H1 (cell line): ENCODE results near the gene NSF. TPM values are rescaled to one million over a fixed set of nuclear protein-coding genes. Genes with fewer than 3 reads are reported as not detected.
A peak's percentile ranks its signal among the peaks of the same experiment; 100 is the strongest.

Experiments used
- CTCF ChIA-PET: fragments of 300-600 bp; sonication (Branson Sonifier 250); formaldehyde crosslinking; loops from one replicate; lab custom pipeline; 2021; ENCODE audit not compliant: partially characterized antibody; lab: Charles Lee
- POLR2A ChIA-PET: fragments of 300-600 bp; sonication (Branson Sonifier 250); formaldehyde crosslinking; loops from one replicate; lab custom pipeline; 2021; ENCODE audit warnings: inconsistent platforms; ENCODE audit not compliant: partially characterized antibody; lab: Charles Lee
- DNase-seq, 2 experiments: peaks; one replicate each; pipeline versions ENCODE4 v3.0.0 to v3.0.0-alpha.2; 2010 to 2022; ENCODE audit warnings: low spot score in 2 of 2, low read depth in 1 of 2, mixed read lengths in 1 of 2
- FAIRE-seq: peaks from 2 replicates; lab custom pipeline; 2011; peaks lifted over from hg19 to GRCh38; lab: Jason Lieb, UNC
- H2AFZ ChIP-seq: 2 replicates; pipeline ENCODE4 v1.8.1; 2012; ENCODE audit warnings: low read length, inconsistent platforms
- H2AK5ac ChIP-seq: 2 replicates; pipeline ENCODE4 v1.6.1; 2013; ENCODE audit warnings: low read depth, low read length
- H2BK120ac ChIP-seq: replicated peaks from 2 replicates; pipeline ENCODE3; 2013; ENCODE audit warnings: low read depth, low read length, inconsistent platforms
- H2BK12ac ChIP-seq: 2 replicates; pipeline ENCODE4 v1.6.1; 2013; ENCODE audit warnings: low read depth, low read length
- H2BK15ac ChIP-seq: 2 replicates; pipeline ENCODE4 v1.6.1; 2013; ENCODE audit warnings: low read length
- H2BK20ac ChIP-seq: 2 replicates; pipeline ENCODE4 v1.6.1; 2013; ENCODE audit warnings: low read length
- H2BK5ac ChIP-seq: 2 replicates; pipeline ENCODE4 v1.6.1; 2013; ENCODE audit warnings: low read depth, low read length
- H3K14ac ChIP-seq: 2 replicates; pipeline ENCODE4 v1.6.1; 2013; ENCODE audit warnings: inconsistent platforms; ENCODE audit not compliant: insufficient read length
- H3K18ac ChIP-seq: 2 replicates; pipeline ENCODE4 v1.6.1; 2013; ENCODE audit warnings: low read length; ENCODE audit errors: extremely low read depth
- H3K23ac ChIP-seq: 2 replicates; pipeline ENCODE4 v1.6.1; 2013; ENCODE audit warnings: inconsistent platforms; ENCODE audit not compliant: insufficient read length
- H3K23me2 ChIP-seq: 2 replicates; pipeline ENCODE4 v1.6.1; 2013; ENCODE audit warnings: low read depth, low read length
- H3K27ac ChIP-seq: 2 replicates; pipeline ENCODE4 v1.6.1; 2011; ENCODE audit warnings: low read depth, low read length, inconsistent platforms
- H3K27me3 ChIP-seq, 4 experiments: replicated peaks in 1 of 4; 1 replicate in 1 of 4; 2 replicates in 3 of 4; pipeline versions ENCODE4 v1.6.1 to v1.8.1; 2011 to 2013; ENCODE audit warnings: low read length in 3 of 4, mild to moderate bottlenecking in 3 of 4, inconsistent platforms in 2 of 4, mixed read lengths in 2 of 4, moderate library complexity in 1 of 4; ENCODE audit not compliant: control insufficient read depth in 3 of 4, insufficient read depth in 3 of 4; ENCODE audit errors: extremely low read depth in 1 of 4
- H3K36me3 ChIP-seq, 4 experiments: 2 replicates each; pipeline versions ENCODE4 v1.6.1 to v1.8.1; 2011 to 2013; ENCODE audit warnings: mild to moderate bottlenecking in 4 of 4, low read length in 3 of 4, moderate library complexity in 2 of 4, control low read depth in 1 of 4, inconsistent platforms in 1 of 4; ENCODE audit not compliant: insufficient read depth in 4 of 4, control insufficient read depth in 2 of 4
- H3K4ac ChIP-seq: replicated peaks from 2 replicates; pipeline ENCODE3; 2013; ENCODE audit warnings: low read length, low read depth, mixed read lengths, inconsistent platforms; ENCODE audit not compliant: insufficient read length
- H3K4me1 ChIP-seq, 4 experiments: replicated peaks in 1 of 4; 1 replicate in 1 of 4; 2 replicates in 3 of 4; pipeline versions ENCODE4 v1.6.1 to v1.8.1; 2011 to 2013; ENCODE audit warnings: low read length in 3 of 4, inconsistent platforms in 2 of 4, mixed read lengths in 1 of 4; ENCODE audit not compliant: insufficient read depth in 4 of 4, control insufficient read depth in 3 of 4
- H3K4me2 ChIP-seq, 2 experiments: 2 replicates each; pipeline versions ENCODE4 v1.6.1 to v1.8.1; 2011 to 2013; ENCODE audit warnings: low read depth in 2 of 2, low read length in 2 of 2, control low read depth in 1 of 2, inconsistent platforms in 1 of 2, mild to moderate bottlenecking in 1 of 2; ENCODE audit not compliant: insufficient read depth in 1 of 2
- H3K4me3 ChIP-seq, 4 experiments: fragments of 200-600, 300-600 bp in 1 of 4; sonication (generic), shearing (Covaris generic), sonication (Bioruptor Twin) in 1 of 4; 2 replicates each; pipeline versions ENCODE4 v1.5.1 to v1.8.1; 2011 to 2016; ENCODE audit warnings: low read length in 4 of 4, low read depth in 3 of 4, control low read depth in 2 of 4, inconsistent platforms in 2 of 4, mild to moderate bottlenecking in 2 of 4, mixed read lengths in 1 of 4, moderate library complexity in 1 of 4; ENCODE audit not compliant: insufficient read depth in 2 of 4; ENCODE audit errors: extremely low read depth in 1 of 4
- H3K56ac ChIP-seq: replicated peaks from 2 replicates; pipeline ENCODE3; 2013; ENCODE audit warnings: low read depth, mild to moderate bottlenecking, mixed read lengths, low read length, inconsistent platforms; ENCODE audit not compliant: insufficient read length
- H3K79me1 ChIP-seq: 2 replicates; pipeline ENCODE4 v1.6.1; 2013; ENCODE audit warnings: low read depth, low read length, control low read depth
- H3K79me2 ChIP-seq, 2 experiments: 2 replicates each; pipeline versions ENCODE4 v1.6.1 to v1.8.1; 2012 to 2013; ENCODE audit warnings: low read length in 2 of 2, mild to moderate bottlenecking in 2 of 2, inconsistent platforms in 1 of 2; ENCODE audit not compliant: insufficient read depth in 2 of 2, control insufficient read depth in 1 of 2
- H3K9ac ChIP-seq, 4 experiments: replicated peaks in 1 of 4; 1 replicate in 1 of 4; 2 replicates in 3 of 4; pipeline versions ENCODE4 v1.6.1 to v1.8.1; 2011 to 2013; ENCODE audit warnings: low read depth in 3 of 4, low read length in 3 of 4, control low read depth in 2 of 4, mild to moderate bottlenecking in 2 of 4, moderate library complexity in 2 of 4, inconsistent platforms in 1 of 4; ENCODE audit errors: extremely low read depth in 1 of 4
- H3K9me3 ChIP-seq, 2 experiments: 2 replicates each; pipeline versions ENCODE4 v1.6.1 to v1.8.1; 2012 to 2013; ENCODE audit warnings: mild to moderate bottlenecking in 2 of 2, moderate library complexity in 2 of 2, control low read depth in 1 of 2, inconsistent platforms in 1 of 2, low read depth in 1 of 2, low read length in 1 of 2, mixed read lengths in 1 of 2; ENCODE audit not compliant: insufficient read depth in 2 of 2
- H4K20me1 ChIP-seq, 2 experiments: replicated peaks in 1 of 2; 2 replicates each; pipeline versions ENCODE3 to v1.8.1; 2011 to 2013; ENCODE audit warnings: inconsistent platforms in 2 of 2, low read length in 2 of 2, mild to moderate bottlenecking in 1 of 2; ENCODE audit not compliant: insufficient read depth in 2 of 2, control insufficient read depth in 1 of 2
- H4K5ac ChIP-seq: 2 replicates; pipeline ENCODE4 v1.6.1; 2013; ENCODE audit warnings: low read length, low read depth, mixed read lengths, inconsistent platforms; ENCODE audit not compliant: insufficient read length
- H4K8ac ChIP-seq: 2 replicates; pipeline ENCODE4 v1.8.0; 2013; ENCODE audit warnings: mild to moderate bottlenecking, moderate library complexity, low read length, inconsistent platforms; ENCODE audit not compliant: insufficient read depth; ENCODE audit errors: extremely low read depth
- H4K91ac ChIP-seq: replicated peaks from 2 replicates; pipeline ENCODE3; 2013; ENCODE audit warnings: low read length, mixed read lengths, inconsistent platforms; ENCODE audit not compliant: insufficient read length
- BRCA1 ChIP-seq: IDR thresholded peaks from 2 replicates; pipeline ENCODE4 v1.6.1; 2012; ENCODE audit warnings: low read depth, low read length, improper control_type of control experiment
- CREB1 ChIP-seq: IDR thresholded peaks from 2 replicates; pipeline ENCODE4 v1.6.1; 2012; ENCODE audit warnings: inconsistent platforms
- EP300 ChIP-seq, 2 experiments: IDR thresholded peaks; 1 replicate in 1 of 2; 2 replicates in 1 of 2; pipeline ENCODE4 v1.6.1; 2011 to 2012; ENCODE audit warnings: low read depth in 2 of 2, low read length in 2 of 2, mild to moderate bottlenecking in 2 of 2, borderline replicate concordance in 1 of 2, inconsistent platforms in 1 of 2, moderate library complexity in 1 of 2
- JUN ChIP-seq: IDR thresholded peaks from 2 replicates; pipeline ENCODE4 v1.6.1; 2011; ENCODE audit warnings: low read depth, mild to moderate bottlenecking, improper control_type of control experiment, low read length
- KDM1A ChIP-seq: fragments of 200-600, 300-600 bp; sonication (generic); IDR thresholded peaks from 2 replicates; pipeline ENCODE4 v1.7.1; 2016; ENCODE audit warnings: mild to moderate bottlenecking, low read length, borderline replicate concordance
- KDM4A ChIP-seq: IDR thresholded peaks from one replicate; pipeline ENCODE4 v1.7.1; 2012; ENCODE audit warnings: low read depth, mild to moderate bottlenecking, moderate library complexity, low read length, inconsistent platforms; ENCODE audit not compliant: severe bottlenecking
- SAP30 ChIP-seq: fragments of 300-600 bp; sonication (generic); IDR thresholded peaks from 2 replicates; pipeline ENCODE4 v1.7.1; 2012; ENCODE audit warnings: low read length, moderate library complexity, mild to moderate bottlenecking, inconsistent platforms; ENCODE audit not compliant: insufficient read depth, insufficient replicate concordance
- SIN3A ChIP-seq, 2 experiments: IDR thresholded peaks in 1 of 2; conservative IDR thresholded peaks in 1 of 2; 2 replicates each; pipeline ENCODE4 v1.6.1; 2011 to 2012; ENCODE audit warnings: low read length in 2 of 2, improper control_type of control experiment in 1 of 2, low read depth in 1 of 2, mild to moderate bottlenecking in 1 of 2
- TAF7 ChIP-seq: optimal IDR thresholded peaks from 2 replicates; pipeline ENCODE3; 2011; ENCODE audit warnings: low read depth, mild to moderate bottlenecking, inconsistent platforms, low read length, moderate library complexity, borderline replicate concordance
- WGBS, 2 experiments: shearing (Covaris generic) in 1 of 2; methylation state at CpG; one replicate each; pipeline versions ENCODE4 v1.1.6 to v1.1.7; 2013 to 2015; ENCODE audit warnings: low lambda C conversion rate in 2 of 2, mixed read lengths in 2 of 2, inconsistent platforms in 1 of 2, low coverage in 1 of 2, missing lambda C conversion rate in 1 of 2; ENCODE audit not compliant: insufficient replicate concordance in 2 of 2, insufficient coverage in 1 of 2, insufficient read length in 1 of 2; ENCODE audit errors: extremely low coverage in 1 of 2, missing lambda C conversion rate in 1 of 2; 5-methylcytosine and 5-hydroxymethylcytosine counted together
- polyA plus RNA-seq, 7 experiments: library from polyadenylated mRNA; depleted of rRNA in 3 of 7; stranded (reverse) in 5 of 7; unstranded in 2 of 7; fragments of >200 nt in 5 of 7; fragments of 200-250 nt in 2 of 7; gene quantifications; 1 replicate in 5 of 7; 2 replicates in 1 of 7; 4 replicates in 1 of 7; pipeline versions ENCODE4 v1.2.1 to v1.2.3, GENCODE V29; 2011 to 2013; ENCODE audit warnings: missing spikeins in 2 of 7, mixed read lengths in 2 of 7
- total RNA-seq: library from RNA; stranded (reverse); fragmentation: NEBNext Ultra II Directional; extraction: Animal tissue kit (Norgen Biotek cat#: 25700); gene quantifications from 2 replicates; pipeline ENCODE4 v1.2.1, GENCODE V29; 2021

NSF gene
- total and polyA plus RNA-seq, 2 of the 8 experiments (the other 6 are each of a cell fraction or from before 2014, with no cell fraction given), result 13.0 to 27.7 TPM

DNA sequence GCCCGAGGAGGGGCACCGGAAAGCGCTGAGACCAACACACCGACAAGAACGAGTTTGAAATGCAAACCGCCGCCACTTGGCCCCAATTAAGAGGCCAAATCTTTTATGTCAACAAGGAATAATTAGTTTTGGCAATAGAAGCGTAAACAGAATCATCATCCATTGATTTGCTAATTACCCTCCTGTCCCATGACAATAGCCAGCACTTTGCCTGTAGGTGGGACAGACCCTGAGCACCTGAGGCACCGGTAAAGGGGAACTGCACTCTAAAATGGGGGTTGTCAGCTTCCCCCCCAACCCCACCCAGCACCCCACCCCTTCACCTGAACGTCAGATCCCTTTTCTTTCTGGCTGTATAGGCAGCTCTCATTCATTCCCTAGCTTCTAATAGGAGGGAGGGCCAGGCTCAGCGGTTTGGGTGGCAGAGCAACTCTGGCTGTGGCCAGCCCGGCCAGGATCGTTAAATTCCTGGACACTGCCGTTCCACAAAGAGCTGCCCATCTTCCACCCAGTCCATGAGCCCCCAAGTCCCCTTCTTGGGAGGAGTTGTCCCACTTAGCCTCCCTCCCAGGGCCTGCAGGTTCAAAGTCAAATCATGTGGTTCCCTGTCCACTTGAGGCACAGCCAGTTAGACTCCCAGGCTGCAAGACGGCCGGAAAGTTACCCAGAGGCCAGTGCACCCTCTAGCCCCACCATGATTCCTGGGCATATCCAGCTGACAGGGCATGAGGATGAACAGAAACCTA is 182.2 kb downstream of the NSF start:
- Histone ChIP-seq H4K91ac (no peak overlapping the region), H3K56ac (no peak overlapping the region), H3K4me2 (peak overlapping the region; percentile 75 to 94), H2BK12ac (peak overlapping the region; percentile 89; the same call in 1 of the 2 replicates), H3K23me2 (peaks cover 10% of the 10 kb centered on the region; the same call in 1 of the 2 replicates), H3K79me1 (no peaks in the 10 kb centered on the region), H3K9me3 (peaks cover 0 to 2% of the 10 kb centered on the region in 2 experiments; a peak in 1 of 4 replicates), H4K5ac (no peak overlapping the region), H3K9ac (peak overlapping the region in 1 of 4 experiments; percentile 45; a peak in 3 of 7 replicates), H2BK20ac (peak overlapping the region; percentile 53; the same call in 1 of the 2 replicates), H3K14ac (no peak overlapping the region), H3K23ac (no peak overlapping the region), H3K79me2 (no peaks in the 10 kb centered on the region), H3K36me3 (no peaks in the 10 kb centered on the region; a peak in 1 of 8 replicates), H4K20me1 (peaks cover 7 to 14% of the 10 kb centered on the region in 2 experiments), H2BK5ac (peak overlapping the region; percentile 87; the same call in 1 of the 2 replicates), H3K27ac (peak overlapping the region; percentile 71; the same call in 1 of the 2 replicates), H2AFZ (no peak overlapping the region), H3K4ac (peak overlapping the region; percentile 10), H2AK5ac (peak overlapping the region; percentile 68; the same call in 1 of the 2 replicates), H3K4me1 (peaks cover 6 to 32% (median 25%) of the 10 kb centered on the region in 4 experiments), H3K4me3 (peak overlapping the region; percentile 8 to 61 (median 38); a peak in 5 of 8 replicates), H4K8ac (peak overlapping the region; percentile 98; the same call in 1 of the 2 replicates), H2BK120ac (peak overlapping the region; percentile 9), H2BK15ac (no peak overlapping the region; the same call in 1 of the 2 replicates), H3K27me3 (peaks cover 53 to 80% (median 76%) of the 10 kb centered on the region in 4 experiments), H3K18ac (peak overlapping the region; percentile 71; the same call in 1 of the 2 replicates)
- POLR2A ChIA-PET, result interaction anchor here (0.6 to 1.8 kb wide), 8 partner anchors 9 to 49 kb away, joined by 3 to 7 read pairs (median 3); no protein-coding TSS in a partner anchor
- FAIRE-seq, result peak; percentile 87
- WGBS, 2 experiments, result 8% methylated on average over 16 of the region's 16 CpGs; no CpG with 5 or more reads in 1 of the 2 experiments
- CTCF ChIA-PET, result interaction anchor here (0.6 to 1.7 kb wide), 5 partner anchors 10 to 87 kb away, joined by 3 to 5 read pairs (median 3); no protein-coding TSS in a partner anchor
- DNase-seq, result peak; percentile 71 to 86
- TF ChIP-seq SAP30, result no peak
- TF ChIP-seq TAF7, result no peak
- no peak for TF ChIP-seq BRCA1
- peak in 1 of 2 experiments; percentile 14; a peak in 1 of 4 replicates for TF ChIP-seq SIN3A (conservative IDR thresholded peaks at IDR 0.05 in 1 of 2, IDR thresholded peaks at IDR 0.05 in 1 of 2; ENCODE audit: low read depth in 1 of 2, low read length in 2 of 2)
- TF ChIP-seq CREB1, result peak; percentile 23; the same call in 1 of the 2 replicates
- TF ChIP-seq JUN, result 0 out of 2 replicates have a peak, but pooled peaks have one; percentile 20
- no peak; the same call in 1 of the 2 replicates for TF ChIP-seq KDM1A
- peak; percentile 7 for TF ChIP-seq KDM4A
- peak in 1 of 2 experiments; percentile 93; a peak in 2 of 3 replicates for TF ChIP-seq EP300 (IDR thresholded peaks at IDR 0.05; ENCODE audit: borderline replicate concordance in 1 of 2, low read depth in 2 of 2, low read length in 2 of 2)
